Mesodermal cell (in vitro differentiated cells): Measurements from ENCODE around the gene PPP4C.

Source experiments
- H3K27ac ChIP-seq: 2 replicates; pipeline ENCODE4 v1.7.0; 2013; ENCODE audit warnings: mild to moderate bottlenecking, low read depth, low read length, moderate library complexity; ENCODE audit not compliant: severe bottlenecking
- H3K36me3 ChIP-seq: 2 replicates; pipeline ENCODE4 v1.7.1; 2013; ENCODE audit warnings: mild to moderate bottlenecking, low read length, moderate library complexity; ENCODE audit not compliant: control insufficient read depth, insufficient read depth
- H3K4me1 ChIP-seq: one replicate; pipeline ENCODE4 v1.7.1; 2013; ENCODE audit warnings: mild to moderate bottlenecking, low read length; ENCODE audit not compliant: insufficient read depth, control insufficient read depth, poor library complexity, severe bottlenecking
- H3K4me3 ChIP-seq: 2 replicates; pipeline ENCODE4 v1.7.0; 2013; ENCODE audit warnings: low read length, control low read depth, mild to moderate bottlenecking; ENCODE audit not compliant: insufficient read depth, poor library complexity, severe bottlenecking; ENCODE audit errors: extremely low read depth
- H3K9me3 ChIP-seq: 2 replicates; pipeline ENCODE4 v1.7.1; 2013; ENCODE audit warnings: mild to moderate bottlenecking, low read length, moderate library complexity; ENCODE audit not compliant: control insufficient read depth
- WGBS, 2 experiments: methylation state at CpG; one replicate each; pipeline ENCODE4 v1.1.5; 2013; ENCODE audit warnings: missing lambda C conversion rate in 2 of 2; ENCODE audit not compliant: insufficient coverage in 2 of 2; 5-methylcytosine and 5-hydroxymethylcytosine counted together

Gene PPP4C

GRCh38 chr16:30084096-30084815, 8.5 kb downstream of the PPP4C start:
- Histone ChIP-seq H3K4me1 (no peaks in the 10 kb centered on the region), H3K36me3 (peaks cover 84% of the 10 kb centered on the region), H3K4me3 (no peak overlapping the region), H3K9me3 (no peaks in the 10 kb centered on the region), H3K27ac (no peak overlapping the region)
- 90 to 95% methylated on average over 12 to 14 of the region's 18 CpGs for WGBS, 2 experiments

- peaks cover 78% of the 10 kb centered on the region for H3K36me3 ChIP-seq
Measured at GRCh38 chr16:30084816-30085159, 9.0 kb downstream of the PPP4C start.

GRCh38 chr16:30085247-30085646, 9.5 kb downstream of the PPP4C start:
- H3K36me3 ChIP-seq, result peaks cover 74% of the 10 kb centered on the region
- no peaks in the 10 kb centered on the region for H3K9me3 ChIP-seq
- H3K4me3 ChIP-seq, result no peak overlapping the region
- H3K27ac ChIP-seq, result no peak overlapping the region
- WGBS, 2 experiments, result 71 to 90% methylated on average over 2 to 3 of the region's 3 CpGs
- peaks cover 3% of the 10 kb centered on the region for H3K4me1 ChIP-seq

More at GRCh38 chr16:30084816-30085159, 9.0 kb downstream of the PPP4C start:
- 94 to 96% methylated on average over 15 to 17 of the region's 17 CpGs for WGBS, 2 experiments
- no peak overlapping the region for H3K4me3 ChIP-seq
- H3K9me3 ChIP-seq, result no peaks in the 10 kb centered on the region
- no peaks in the 10 kb centered on the region for H3K4me1 ChIP-seq
- H3K27ac ChIP-seq, result no peak overlapping the region

GRCh38 chr16:30085820-30086219, 10.0 kb downstream of the PPP4C start:
- peaks cover 9% of the 10 kb centered on the region for H3K4me1 ChIP-seq
- WGBS, 2 experiments, result 65 to 66% methylated on average over 3 to 6 of the region's 6 CpGs
- no peak overlapping the region for H3K4me3 ChIP-seq
- no peak overlapping the region for H3K27ac ChIP-seq
- no peaks in the 10 kb centered on the region for H3K9me3 ChIP-seq
- H3K36me3 ChIP-seq, result peaks cover 68% of the 10 kb centered on the region

GRCh38 chr16:30086291-30087140, 10.7 kb downstream of the PPP4C start:
- WGBS, 2 experiments, result 87 to 93% methylated on average over 18 to 22 of the region's 27 CpGs
- no peaks in the 10 kb centered on the region for H3K9me3 ChIP-seq
- peaks cover 10% of the 10 kb centered on the region for H3K4me1 ChIP-seq

GRCh38 chr16:30087181-30087898, 11.5 kb downstream of the PPP4C start:
- 95 to 99% methylated on average over 10 of the region's 11 CpGs for WGBS, 2 experiments
- H3K9me3 ChIP-seq, result no peaks in the 10 kb centered on the region
- H3K4me1 ChIP-seq, result peaks cover 10% of the 10 kb centered on the region
- no peak overlapping the region for H3K4me3 ChIP-seq
- H3K36me3 ChIP-seq, result peaks cover 54% of the 10 kb centered on the region
- no peak overlapping the region for H3K27ac ChIP-seq

More at GRCh38 chr16:30086291-30087140, 10.7 kb downstream of the PPP4C start:
- no peak overlapping the region for H3K27ac ChIP-seq
- H3K36me3 ChIP-seq, result peaks cover 61% of the 10 kb centered on the region
- H3K4me3 ChIP-seq, result no peak overlapping the region

GRCh38 chr16:30088237-30088831, 12.5 kb downstream of the PPP4C start:
- WGBS, 2 experiments, result 91 to 94% methylated on average over 5 to 7 of the region's 10 CpGs

GRCh38 chr16:30088832-30089624, 13.2 kb downstream of the PPP4C start:
- Histone ChIP-seq H3K9me3 (no peaks in the 10 kb centered on the region), H3K4me3 (no peak overlapping the region), H3K27ac (no peak overlapping the region), H3K4me1 (peaks cover 10% of the 10 kb centered on the region), H3K36me3 (peaks cover 38% of the 10 kb centered on the region)
- WGBS, 2 experiments, result 88 to 96% methylated on average over 7 to 20 of the region's 22 CpGs

More at GRCh38 chr16:30088237-30088831, 12.5 kb downstream of the PPP4C start:
- Histone ChIP-seq H3K36me3 (peaks cover 44% of the 10 kb centered on the region), H3K4me3 (no peak overlapping the region), H3K27ac (no peak overlapping the region), H3K4me1 (peaks cover 10% of the 10 kb centered on the region), H3K9me3 (no peaks in the 10 kb centered on the region)

- Histone ChIP-seq H3K9me3 (no peaks in the 10 kb centered on the region), H3K27ac (no peak overlapping the region), H3K4me3 (no peak overlapping the region), H3K4me1 (peaks cover 20% of the 10 kb centered on the region), H3K36me3 (peaks cover 27% of the 10 kb centered on the region)
- 81 to 84% methylated on average over 23 to 24 of the region's 26 CpGs for WGBS, 2 experiments
Measured at GRCh38 chr16:30090610-30091331, 15.0 kb downstream of the PPP4C start.
